ENCODE results near the gene NEUROD2. TPM values are rescaled to one million over a fixed set of nuclear protein-coding genes. Genes with fewer than 3 reads are reported as not detected.

NEUROD2 gene
- total RNA-seq, 1 donor from 2014 or later, result not detected

DNA sequence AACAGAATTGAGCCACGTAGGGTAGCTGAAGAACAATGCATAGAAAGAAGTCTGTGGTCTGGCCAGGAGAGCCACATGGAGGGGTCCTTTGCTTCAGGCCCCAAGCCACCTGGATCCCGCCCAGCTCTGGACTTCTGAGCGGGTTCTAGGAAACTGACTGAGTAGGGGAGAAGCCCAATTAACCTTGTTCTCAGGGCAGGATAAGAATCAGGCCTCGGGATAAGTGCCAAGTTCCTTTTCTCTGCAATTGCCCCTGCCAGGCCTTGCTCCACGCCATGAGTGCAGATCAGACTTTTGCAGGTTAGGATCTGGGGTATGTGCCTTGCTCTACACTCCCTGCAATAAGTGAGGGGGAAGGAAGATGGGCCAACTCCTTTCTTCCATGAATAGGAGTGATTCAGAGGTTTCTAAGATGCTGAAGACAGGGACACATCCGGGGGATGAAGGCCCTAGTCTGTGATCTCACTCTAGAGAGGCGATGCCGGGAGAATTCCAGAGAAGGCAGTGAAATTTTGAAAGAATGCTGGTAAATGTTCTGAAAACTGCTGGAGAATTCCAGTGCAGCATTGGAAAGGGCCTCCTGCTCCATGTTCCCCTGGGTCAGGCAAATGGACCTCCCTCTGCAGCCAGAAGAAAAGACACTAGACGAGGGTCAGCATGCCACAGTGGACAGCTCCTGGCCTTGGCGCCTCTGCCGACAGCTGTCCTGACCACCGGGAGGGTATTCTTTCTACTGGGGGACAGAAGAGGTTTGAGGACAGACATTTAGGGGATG lies 5.8 kb downstream of the NEUROD2 start:
- Histone ChIP-seq H3K4me2 (ENCODE audit: low read length) (no peak overlapping the region), H3K27ac (ENCODE audit: low read depth, low read length) (no peak overlapping the region), H3K79me2 (ENCODE audit: insufficient read depth, low read length) (no peaks in the 10 kb centered on the region), H4K20me1 (ENCODE audit: insufficient read depth, low read length) (peaks cover 31% of the 10 kb centered on the region), H3K27me3 (ENCODE audit: insufficient read depth, low read length) (peaks cover 95% of the 10 kb centered on the region), H3K4me3 (ENCODE audit: insufficient read depth, low read depth, low read length) (no peak overlapping the region), H3K4me1 (ENCODE audit: insufficient read depth, low read length) (no peaks in the 10 kb centered on the region), H2AFZ (ENCODE audit: low read depth, low read length) (no peak overlapping the region), H3K36me3 (ENCODE audit: insufficient read depth, low read length) (no peaks in the 10 kb centered on the region), H3K9me3 (ENCODE audit: insufficient read depth, low read depth, low read length) (no peaks in the 10 kb centered on the region), H3K9ac (ENCODE audit: low read length) (no peak overlapping the region)
- Mint-ChIP-seq H3K4me3 (ENCODE audit: unreplicated experiment) (no peak overlapping the region), H3K36me3 (ENCODE audit: low read depth, unreplicated experiment) (peaks cover 3% of the 10 kb centered on the region), H3K9me3 (ENCODE audit: unreplicated experiment) (no peaks in the 10 kb centered on the region), H3K4me1 (ENCODE audit: low read depth, unreplicated experiment) (peaks cover under 1% of the 10 kb centered on the region), H3K27ac (ENCODE audit: unreplicated experiment) (no peak overlapping the region), H3K27me3 (ENCODE audit: low read depth, unreplicated experiment) (peaks cover 77% of the 10 kb centered on the region)
- FAIRE-seq (no peak), DNase-seq (ENCODE audit: low read depth) (no peak)
- no peak for TF ChIP-seq EZH2 (IDR thresholded peaks at IDR 0.05; ENCODE audit: insufficient read depth, low read length)
- TF ChIP-seq, protein P1, sequence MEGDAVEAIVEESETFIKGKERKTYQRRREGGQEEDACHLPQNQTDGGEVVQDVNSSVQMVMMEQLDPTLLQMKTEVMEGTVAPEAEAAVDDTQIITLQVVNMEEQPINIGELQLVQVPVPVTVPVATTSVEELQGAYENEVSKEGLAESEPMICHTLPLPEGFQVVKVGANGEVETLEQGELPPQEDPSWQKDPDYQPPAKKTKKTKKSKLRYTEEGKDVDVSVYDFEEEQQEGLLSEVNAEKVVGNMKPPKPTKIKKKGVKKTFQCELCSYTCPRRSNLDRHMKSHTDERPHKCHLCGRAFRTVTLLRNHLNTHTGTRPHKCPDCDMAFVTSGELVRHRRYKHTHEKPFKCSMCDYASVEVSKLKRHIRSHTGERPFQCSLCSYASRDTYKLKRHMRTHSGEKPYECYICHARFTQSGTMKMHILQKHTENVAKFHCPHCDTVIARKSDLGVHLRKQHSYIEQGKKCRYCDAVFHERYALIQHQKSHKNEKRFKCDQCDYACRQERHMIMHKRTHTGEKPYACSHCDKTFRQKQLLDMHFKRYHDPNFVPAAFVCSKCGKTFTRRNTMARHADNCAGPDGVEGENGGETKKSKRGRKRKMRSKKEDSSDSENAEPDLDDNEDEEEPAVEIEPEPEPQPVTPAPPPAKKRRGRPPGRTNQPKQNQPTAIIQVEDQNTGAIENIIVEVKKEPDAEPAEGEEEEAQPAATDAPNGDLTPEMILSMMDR (IDR thresholded peaks at IDR 0.05; ENCODE audit: insufficient read depth, low read depth, low read length), result no peak

DNA sequence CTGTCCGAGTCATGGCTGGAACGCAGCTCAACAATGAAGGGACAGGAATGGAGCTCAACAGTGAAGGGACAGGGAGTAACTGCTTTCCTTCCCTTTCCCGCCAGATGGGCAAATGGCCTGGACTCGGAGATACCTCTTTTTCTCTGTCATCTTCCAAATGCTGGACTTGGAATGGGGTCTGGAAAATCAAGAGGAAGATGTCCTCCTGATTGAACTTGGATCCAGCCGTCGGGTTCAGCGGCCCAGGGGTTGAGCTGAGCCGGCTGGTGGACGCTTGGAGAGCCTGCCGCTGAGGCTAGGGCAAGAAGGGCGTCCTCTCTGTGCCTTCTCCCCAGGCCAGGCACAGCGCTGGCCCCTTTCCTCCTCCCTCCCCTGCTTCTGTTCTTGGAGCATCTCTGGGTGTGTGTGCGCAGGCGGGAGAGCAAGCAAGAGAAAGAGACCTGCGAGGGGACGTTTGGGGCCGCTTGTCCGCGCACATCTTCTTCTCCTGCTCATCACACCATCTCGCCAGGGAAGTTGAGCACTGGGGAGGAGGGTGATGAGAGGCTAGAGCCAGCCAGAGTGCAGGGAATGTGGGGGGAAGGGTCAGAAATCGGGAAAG lies 6.6 kb downstream of the NEUROD2 start:
- no peak overlapping the region for H3K27ac ChIP-seq (ENCODE audit: low read depth, low read length)
- FAIRE-seq (no peak), DNase-seq (ENCODE audit: low read depth) (no peak)
- H3K4me3 ChIP-seq (ENCODE audit: insufficient read depth, low read depth, low read length), result no peak overlapping the region
- no peaks in the 10 kb centered on the region for H3K79me2 ChIP-seq (ENCODE audit: insufficient read depth, low read length)
- TF ChIP-seq, protein P1 (IDR thresholded peaks at IDR 0.05; ENCODE audit: insufficient read depth, low read depth, low read length), result no peak
- TF ChIP-seq EZH2 (IDR thresholded peaks at IDR 0.05; ENCODE audit: insufficient read depth, low read length), result peak; percentile 59
- peaks cover 3% of the 10 kb centered on the region for H3K36me3 Mint-ChIP-seq (ENCODE audit: low read depth, unreplicated experiment)
- H3K4me1 Mint-ChIP-seq (ENCODE audit: low read depth, unreplicated experiment), result peaks cover 1% of the 10 kb centered on the region
- no peak overlapping the region for H3K4me3 Mint-ChIP-seq (ENCODE audit: unreplicated experiment)
- H3K9me3 ChIP-seq (ENCODE audit: insufficient read depth, low read depth, low read length), result no peaks in the 10 kb centered on the region
- H3K36me3 ChIP-seq (ENCODE audit: insufficient read depth, low read length), result no peaks in the 10 kb centered on the region
- H3K4me2 ChIP-seq (ENCODE audit: low read length), result no peak overlapping the region
- no peak overlapping the region for H3K9ac ChIP-seq (ENCODE audit: low read length)
- peaks cover 95% of the 10 kb centered on the region for H3K27me3 ChIP-seq (ENCODE audit: insufficient read depth, low read length)
- H3K27me3 Mint-ChIP-seq (ENCODE audit: low read depth, unreplicated experiment), result peaks cover 82% of the 10 kb centered on the region
- H2AFZ ChIP-seq (ENCODE audit: low read depth, low read length), result no peak overlapping the region
- peaks cover 31% of the 10 kb centered on the region for H4K20me1 ChIP-seq (ENCODE audit: insufficient read depth, low read length)
- no peak overlapping the region for H3K27ac Mint-ChIP-seq (ENCODE audit: unreplicated experiment)
- no peaks in the 10 kb centered on the region for H3K4me1 ChIP-seq (ENCODE audit: insufficient read depth, low read length)
- H3K9me3 Mint-ChIP-seq (ENCODE audit: unreplicated experiment), result no peaks in the 10 kb centered on the region

Measured in astrocyte (in vitro differentiated cells and primary cell).